K562 (cell line): Measurements from ENCODE around the gene POLR2C. TPM values are rescaled to one million over a fixed set of nuclear protein-coding genes. Genes with fewer than 3 reads are reported as not detected.

ENCODE experiments used
- ATAC-seq: fragments of 200-7000 bp; cut with Tn5 transposase; 3 replicates; pipeline ENCODE4 v1.9.1; 2020; ENCODE audit warnings: moderate library complexity
- BruUV-seq: library from RNA; stranded (reverse); fragments of 400-500 nt; replicated peaks from 2 replicates; lab custom pipeline; 2021; lab: Mats Ljungman, UMichigan
- CTCF ChIA-PET: fragments of 300-600 bp; formaldehyde crosslinking; extraction: SDS; loops from one replicate; lab custom pipeline; 2021; ENCODE audit warnings: low intra/inter-chr PET ratio; lab: Yijun Ruan, JAX
- POLR2A ChIA-PET: fragments of 300-600, 350-650 bp; sonication (Branson Sonifier 250); formaldehyde crosslinking; extraction: SDS; loops from one replicate; lab custom pipeline; 2021; ENCODE audit warnings: antibody characterized with exemption, inconsistent platforms; lab: Yijun Ruan, JAX
- DNase-seq, 4 experiments: peaks; one replicate each; pipeline versions ENCODE4 v3.0.0 to v3.0.0-alpha.2; 2011 to 2018; ENCODE audit warnings: low spot score in 3 of 4, mixed read lengths in 3 of 4; ENCODE audit errors: extremely low read depth in 1 of 4
- FAIRE-seq: peaks from 2 replicates; lab custom pipeline; 2011; peaks lifted over from hg19 to GRCh38; lab: Jason Lieb, UNC
- H2AFZ ChIP-seq: 2 replicates; pipeline ENCODE4 v1.6.0; 2011; ENCODE audit warnings: low read depth, low read length, control low read depth, inconsistent platforms
- H3K27ac ChIP-seq: fragments of 200-600 bp; 3 replicates; pipeline ENCODE4 v1.8.0; 2011; ENCODE audit warnings: low read depth, mild to moderate bottlenecking, control low read depth, inconsistent platforms, low read length, moderate library complexity, mixed read lengths; ENCODE audit errors: extremely low read depth
- H3K27me3 ChIP-seq, 2 experiments: fragments of 300-600 bp in 1 of 2; 2 replicates in 1 of 2; 3 replicates in 1 of 2; pipeline versions ENCODE4 v1.6.0 to v1.8.0; 2011; ENCODE audit warnings: inconsistent platforms in 2 of 2, low read length in 2 of 2, mild to moderate bottlenecking in 1 of 2, mixed read lengths in 1 of 2, moderate library complexity in 1 of 2; ENCODE audit not compliant: control insufficient read depth in 2 of 2, insufficient read depth in 2 of 2
- H3K36me3 ChIP-seq: fragments of 300-600 bp; 3 replicates; pipeline ENCODE4 v1.8.0; 2011; ENCODE audit warnings: mild to moderate bottlenecking, low read length, inconsistent platforms; ENCODE audit not compliant: control insufficient read depth, insufficient read depth
- H3K4me1 ChIP-seq, 2 experiments: fragments of 200-600 bp in 1 of 2; replicated peaks in 1 of 2; 2 replicates in 1 of 2; 3 replicates in 1 of 2; pipeline versions ENCODE4 v1.5.1 to v1.8.0; 2011; ENCODE audit warnings: inconsistent platforms in 2 of 2, low read length in 2 of 2, mild to moderate bottlenecking in 1 of 2, mixed read lengths in 1 of 2, moderate library complexity in 1 of 2; ENCODE audit not compliant: control insufficient read depth in 2 of 2, insufficient read depth in 2 of 2
- H3K4me2 ChIP-seq: 2 replicates; pipeline ENCODE4 v1.6.1; 2011; ENCODE audit warnings: low read length, control low read depth, inconsistent platforms, mixed read lengths; ENCODE audit not compliant: insufficient read depth
- H3K4me3 ChIP-seq: fragments of 200-600 bp; sonication (generic), shearing (Covaris generic); 2 replicates; pipeline ENCODE4 v1.5.1; 2016; ENCODE audit warnings: control low read depth, inconsistent platforms
- H3K79me2 ChIP-seq: fragments of 200-600 bp; 3 replicates; pipeline ENCODE4 v1.8.0; 2011; ENCODE audit warnings: low read length, inconsistent platforms; ENCODE audit not compliant: control insufficient read depth, insufficient read depth
- H3K9ac ChIP-seq, 2 experiments: 2 replicates each; pipeline versions ENCODE4 v1.6.0 to v1.6.1; 2011; ENCODE audit warnings: low read depth in 2 of 2, low read length in 2 of 2, control low read depth in 1 of 2, inconsistent platforms in 1 of 2, mild to moderate bottlenecking in 1 of 2, mixed read lengths in 1 of 2; ENCODE audit not compliant: insufficient read depth in 1 of 2
- H3K9me1 ChIP-seq: one replicate; pipeline ENCODE4 v1.6.0; 2011; ENCODE audit warnings: inconsistent platforms, mild to moderate bottlenecking, low read length, moderate library complexity; ENCODE audit not compliant: control insufficient read depth, insufficient read depth
- H3K9me3 ChIP-seq: replicated peaks from 2 replicates; pipeline ENCODE4 v1.5.1; 2011; ENCODE audit warnings: low read depth, low read length, inconsistent platforms; ENCODE audit not compliant: control insufficient read depth, insufficient read depth
- H4K20me1 ChIP-seq: replicated peaks from 2 replicates; pipeline ENCODE4 v1.6.1; 2011; ENCODE audit warnings: low read length, inconsistent platforms, mixed read lengths; ENCODE audit not compliant: control insufficient read depth, insufficient read depth
- FOXM1 ChIP-seq, 2 experiments: fragments of 450-650 bp in 1 of 2; sonication (generic) in 1 of 2; formaldehyde crosslinking in 1 of 2; IDR thresholded peaks; 2 replicates each; pipeline versions ENCODE4 v1.6.1 to v1.9.0; 2017 to 2022; ENCODE audit warnings: low read depth in 2 of 2, mild to moderate bottlenecking in 2 of 2, missing genetic modification reagents in 1 of 2, moderate library complexity in 1 of 2
- HEY1 ChIP-seq: fragments of 250-450 bp; sonication (Bioruptor Pico); IDR thresholded peaks from 2 replicates; pipeline ENCODE4 v1.5.0; 2020; ENCODE audit warnings: mild to moderate bottlenecking, moderate library complexity, borderline replicate concordance
- HNRNPH1 ChIP-seq: fragments of 200-400 bp; formaldehyde crosslinking; optimal IDR thresholded peaks from 2 replicates; pipeline ENCODE3; 2017; ENCODE audit warnings: low read depth, mild to moderate bottlenecking, low read length, moderate library complexity
- IFI16 ChIP-seq: fragments of 250-450 bp; sonication (Bioruptor Pico); IDR thresholded peaks from 2 replicates; pipeline ENCODE4 v2.1.2; 2022; ENCODE audit warnings: mild to moderate bottlenecking, inconsistent platforms
- RAD51 ChIP-seq: fragments of 450-650 bp; IDR thresholded peaks from 2 replicates; pipeline ENCODE4 v1.7.1; 2016; ENCODE audit warnings: low read depth, mild to moderate bottlenecking, borderline replicate concordance
- RB1 ChIP-seq: fragments of 450-650 bp; IDR thresholded peaks from 2 replicates; pipeline ENCODE4 v1.6.1; 2017; ENCODE audit warnings: low read depth, mild to moderate bottlenecking
- RBBP5 ChIP-seq: fragments of 200-600 bp; sonication (generic); IDR thresholded peaks from 2 replicates; pipeline ENCODE4 v1.6.1; 2012; ENCODE audit warnings: borderline replicate concordance, mild to moderate bottlenecking, low read length, control low read depth, inconsistent platforms; ENCODE audit not compliant: insufficient read depth, poor library complexity, severe bottlenecking
- ZNF347 ChIP-seq: fragments of 450-650 bp; formaldehyde crosslinking; IDR thresholded peaks from 2 replicates; pipeline ENCODE4 v1.4.0; 2020; ENCODE audit warnings: low read depth, mild to moderate bottlenecking, moderate library complexity
- WGBS: fragments of 100-300 bp; shearing (Covaris generic); methylation state at CpG from one replicate; pipeline ENCODE4 v1.1.6; 2016; ENCODE audit warnings: low coverage, mixed read lengths; ENCODE audit not compliant: insufficient coverage; ENCODE audit errors: missing lambda C conversion rate; 5-methylcytosine and 5-hydroxymethylcytosine counted together
- in situ Hi-C: fragments of 300-500 bp; cut with MboI; formaldehyde crosslinking; loops from 4 replicates; pipeline ENCODE4 v1.15.0; 2018; ENCODE audit warnings: inconsistent platforms, mixed read lengths
- intact Hi-C: fragments of 100-400 bp; cut with micrococcal nuclease; formaldehyde crosslinking; loops from 2 replicates; pipeline ENCODE4 v1.14.2; 2022
- polyA plus RNA-seq, 8 experiments: library from polyadenylated mRNA; depleted of rRNA in 4 of 8; stranded (reverse) in 5 of 8; unstranded in 3 of 8; fragments of >200 nt; fragmentation: Nextera tagmentation in 2 of 8; fragmentation: Illumina TruSeq in 1 of 8; extraction: Ambion mirVana in 2 of 8; extraction: Trizol in 1 of 8; gene quantifications; 2 replicates each; pipeline versions ENCODE4 v1.2.1 to v1.2.3, GENCODE V29; 2011 to 2014; ENCODE audit warnings: inconsistent platforms in 1 of 8, missing spikeins in 1 of 8
- total RNA-seq, 7 experiments: library from RNA; depleted of rRNA in 6 of 7; stranded (reverse); fragments of >200 nt in 6 of 7; fragmentation: Illumina TruSeq in 2 of 7; extraction: Trizol in 2 of 7; gene quantifications; 2 replicates each; pipeline versions ENCODE4 v1.2.1 to v1.2.3, GENCODE V29; 2011 to 2021; ENCODE audit warnings: low replicate concordance in 1 of 7
- TF ChIP-seq, protein P1 (sequence below), 2 experiments: fragments of 450-650 bp in 1 of 2; sonication (generic) in 1 of 2; formaldehyde crosslinking in 1 of 2; IDR thresholded peaks in 1 of 2; conservative IDR thresholded peaks in 1 of 2; 2 replicates each; pipeline versions ENCODE4 v1.6.1 to v1.8.1; 2016 to 2023; ENCODE audit warnings: mild to moderate bottlenecking in 2 of 2, moderate library complexity in 2 of 2, inconsistent platforms in 1 of 2, missing genetic modification reagents in 1 of 2
- TF ChIP-seq, protein P2 (sequence below): fragments of 200-400 bp; formaldehyde crosslinking; IDR thresholded peaks from 2 replicates; pipeline ENCODE4 v1.6.1; 2017; ENCODE audit warnings: mild to moderate bottlenecking, low read depth, low read length, moderate library complexity
- TF ChIP-seq, protein P3 (sequence below): fragments of 450-650 bp; IDR thresholded peaks from 2 replicates; pipeline ENCODE4 v1.6.1; 2016; ENCODE audit warnings: low read depth, mild to moderate bottlenecking, moderate library complexity
- TF ChIP-seq, protein P4 (sequence below): fragments of 450-650 bp; formaldehyde crosslinking; IDR thresholded peaks from 2 replicates; pipeline ENCODE4 v1.4.0; 2020; ENCODE audit warnings: mild to moderate bottlenecking, moderate library complexity
- TF ChIP-seq, protein P5 (sequence below): IDR thresholded peaks from 2 replicates; pipeline ENCODE4 v1.6.1; 2011; ENCODE audit warnings: borderline replicate concordance, low read depth, mild to moderate bottlenecking, moderate library complexity, low read length; ENCODE audit not compliant: insufficient read depth, poor library complexity, severe bottlenecking

POLR2C gene
- total and polyA plus RNA-seq, 9 of the 15 experiments (the other 6 are each of a cell fraction or from before 2014, with no cell fraction given) = 70.3 to 163 (median 92.3) TPM

DNA sequence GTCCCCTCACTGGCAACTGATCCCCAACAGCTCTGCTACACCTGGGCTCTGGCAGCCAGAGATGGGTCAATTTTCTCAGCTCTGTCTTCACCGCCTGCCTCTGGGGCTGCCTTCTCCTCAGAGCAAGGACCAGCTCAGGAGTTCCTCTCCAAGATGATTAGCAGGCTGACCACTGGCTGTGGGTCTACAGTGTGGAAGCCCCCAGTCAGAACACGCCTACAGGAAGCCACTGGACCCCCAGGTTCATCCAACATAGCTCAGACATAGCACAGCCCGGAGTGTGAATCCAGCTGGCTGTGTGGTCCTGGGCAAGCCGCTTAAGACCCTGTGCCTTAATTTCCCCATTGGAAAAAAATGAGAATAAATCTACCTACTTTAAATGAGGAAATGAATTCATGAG, 18.9 kb downstream of the POLR2C start:
- ChIA-PET CTCF (no interaction called here), POLR2A (interaction anchor here (0.6 to 0.7 kb wide), 3 partner anchors 9 to 552 kb away, joined by 3 to 4 read pairs (median 3); no protein-coding TSS in a partner anchor)
- no peaks in the 10 kb centered on the region for H3K27me3 ChIP-seq
- H3K36me3 ChIP-seq = no peaks in the 10 kb centered on the region
- no peak overlapping the region for H3K9ac ChIP-seq
- DNase-seq (no peak), FAIRE-seq (no peak), ATAC-seq (no peak)
- no peaks in the 10 kb centered on the region for H3K79me2 ChIP-seq
- intact Hi-C loops = no loop called here
- no TSS peak for BruUV-seq
- TF ChIP-seq RBBP5 = no peak
- TF ChIP-seq IFI16 (CRISPR knock-in tag) = no peak
- no peak for TF ChIP-seq RAD51
- TF ChIP-seq, protein P1, sequence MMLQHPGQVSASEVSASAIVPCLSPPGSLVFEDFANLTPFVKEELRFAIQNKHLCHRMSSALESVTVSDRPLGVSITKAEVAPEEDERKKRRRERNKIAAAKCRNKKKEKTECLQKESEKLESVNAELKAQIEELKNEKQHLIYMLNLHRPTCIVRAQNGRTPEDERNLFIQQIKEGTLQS (IDR thresholded peaks at IDR 0.05) = no peak
- TF ChIP-seq, protein P1 (CRISPR knock-in tag; conservative IDR thresholded peaks at IDR 0.05) = no peak
- TF ChIP-seq, protein P2, sequence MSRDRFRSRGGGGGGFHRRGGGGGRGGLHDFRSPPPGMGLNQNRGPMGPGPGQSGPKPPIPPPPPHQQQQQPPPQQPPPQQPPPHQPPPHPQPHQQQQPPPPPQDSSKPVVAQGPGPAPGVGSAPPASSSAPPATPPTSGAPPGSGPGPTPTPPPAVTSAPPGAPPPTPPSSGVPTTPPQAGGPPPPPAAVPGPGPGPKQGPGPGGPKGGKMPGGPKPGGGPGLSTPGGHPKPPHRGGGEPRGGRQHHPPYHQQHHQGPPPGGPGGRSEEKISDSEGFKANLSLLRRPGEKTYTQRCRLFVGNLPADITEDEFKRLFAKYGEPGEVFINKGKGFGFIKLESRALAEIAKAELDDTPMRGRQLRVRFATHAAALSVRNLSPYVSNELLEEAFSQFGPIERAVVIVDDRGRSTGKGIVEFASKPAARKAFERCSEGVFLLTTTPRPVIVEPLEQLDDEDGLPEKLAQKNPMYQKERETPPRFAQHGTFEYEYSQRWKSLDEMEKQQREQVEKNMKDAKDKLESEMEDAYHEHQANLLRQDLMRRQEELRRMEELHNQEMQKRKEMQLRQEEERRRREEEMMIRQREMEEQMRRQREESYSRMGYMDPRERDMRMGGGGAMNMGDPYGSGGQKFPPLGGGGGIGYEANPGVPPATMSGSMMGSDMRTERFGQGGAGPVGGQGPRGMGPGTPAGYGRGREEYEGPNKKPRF = no peak
- no peak for TF ChIP-seq RB1
- no peak for TF ChIP-seq HNRNPH1
- no peak for TF ChIP-seq ZNF347
- TF ChIP-seq, protein P3, sequence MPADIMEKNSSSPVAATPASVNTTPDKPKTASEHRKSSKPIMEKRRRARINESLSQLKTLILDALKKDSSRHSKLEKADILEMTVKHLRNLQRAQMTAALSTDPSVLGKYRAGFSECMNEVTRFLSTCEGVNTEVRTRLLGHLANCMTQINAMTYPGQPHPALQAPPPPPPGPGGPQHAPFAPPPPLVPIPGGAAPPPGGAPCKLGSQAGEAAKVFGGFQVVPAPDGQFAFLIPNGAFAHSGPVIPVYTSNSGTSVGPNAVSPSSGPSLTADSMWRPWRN = no peak
- no peak for TF ChIP-seq FOXM1 (IDR thresholded peaks at IDR 0.05; ENCODE audit: low read depth)
- TF ChIP-seq FOXM1 (CRISPR knock-in tag; IDR thresholded peaks at IDR 0.05; ENCODE audit: low read depth) = no peak
- TF ChIP-seq, protein P4, sequence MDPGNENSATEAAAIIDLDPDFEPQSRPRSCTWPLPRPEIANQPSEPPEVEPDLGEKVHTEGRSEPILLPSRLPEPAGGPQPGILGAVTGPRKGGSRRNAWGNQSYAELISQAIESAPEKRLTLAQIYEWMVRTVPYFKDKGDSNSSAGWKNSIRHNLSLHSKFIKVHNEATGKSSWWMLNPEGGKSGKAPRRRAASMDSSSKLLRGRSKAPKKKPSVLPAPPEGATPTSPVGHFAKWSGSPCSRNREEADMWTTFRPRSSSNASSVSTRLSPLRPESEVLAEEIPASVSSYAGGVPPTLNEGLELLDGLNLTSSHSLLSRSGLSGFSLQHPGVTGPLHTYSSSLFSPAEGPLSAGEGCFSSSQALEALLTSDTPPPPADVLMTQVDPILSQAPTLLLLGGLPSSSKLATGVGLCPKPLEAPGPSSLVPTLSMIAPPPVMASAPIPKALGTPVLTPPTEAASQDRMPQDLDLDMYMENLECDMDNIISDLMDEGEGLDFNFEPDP (CRISPR knock-in tag) = no peak
- TF ChIP-seq, protein P5, sequence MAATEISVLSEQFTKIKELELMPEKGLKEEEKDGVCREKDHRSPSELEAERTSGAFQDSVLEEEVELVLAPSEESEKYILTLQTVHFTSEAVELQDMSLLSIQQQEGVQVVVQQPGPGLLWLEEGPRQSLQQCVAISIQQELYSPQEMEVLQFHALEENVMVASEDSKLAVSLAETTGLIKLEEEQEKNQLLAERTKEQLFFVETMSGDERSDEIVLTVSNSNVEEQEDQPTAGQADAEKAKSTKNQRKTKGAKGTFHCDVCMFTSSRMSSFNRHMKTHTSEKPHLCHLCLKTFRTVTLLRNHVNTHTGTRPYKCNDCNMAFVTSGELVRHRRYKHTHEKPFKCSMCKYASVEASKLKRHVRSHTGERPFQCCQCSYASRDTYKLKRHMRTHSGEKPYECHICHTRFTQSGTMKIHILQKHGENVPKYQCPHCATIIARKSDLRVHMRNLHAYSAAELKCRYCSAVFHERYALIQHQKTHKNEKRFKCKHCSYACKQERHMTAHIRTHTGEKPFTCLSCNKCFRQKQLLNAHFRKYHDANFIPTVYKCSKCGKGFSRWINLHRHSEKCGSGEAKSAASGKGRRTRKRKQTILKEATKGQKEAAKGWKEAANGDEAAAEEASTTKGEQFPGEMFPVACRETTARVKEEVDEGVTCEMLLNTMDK = no peak
- no peak for TF ChIP-seq HEY1 (CRISPR knock-in tag)
- H3K27ac ChIP-seq = no peak overlapping the region
- H3K9me1 ChIP-seq = no peaks in the 10 kb centered on the region
- no peaks in the 10 kb centered on the region for H4K20me1 ChIP-seq
- 68% methylated on average over 4 of the region's 4 CpGs for WGBS
- in situ Hi-C loops = no loop called here
- no peaks in the 10 kb centered on the region for H3K9me3 ChIP-seq
- peaks cover 22 to 61% of the 10 kb centered on the region in 2 experiments for H3K4me1 ChIP-seq
- no peak overlapping the region for H3K4me2 ChIP-seq
- H3K4me3 ChIP-seq = no peak overlapping the region
- H2AFZ ChIP-seq = no peak overlapping the region
